NCI-H2227 treated with DMSO at 0.1 percent for 48 hours (cell line): ENCODE results near the gene HSPB9.
"Not testable (repeated sequence)": the region's sequence is repeated elsewhere in the genome, so short reads cannot be mapped to it uniquely, and the experiment has no call there.

Experiments
- DNase-seq: peaks from one replicate; lab custom pipeline; 2025; lab: John Stamatoyannopoulos, UW

HSPB9 gene

DNA sequence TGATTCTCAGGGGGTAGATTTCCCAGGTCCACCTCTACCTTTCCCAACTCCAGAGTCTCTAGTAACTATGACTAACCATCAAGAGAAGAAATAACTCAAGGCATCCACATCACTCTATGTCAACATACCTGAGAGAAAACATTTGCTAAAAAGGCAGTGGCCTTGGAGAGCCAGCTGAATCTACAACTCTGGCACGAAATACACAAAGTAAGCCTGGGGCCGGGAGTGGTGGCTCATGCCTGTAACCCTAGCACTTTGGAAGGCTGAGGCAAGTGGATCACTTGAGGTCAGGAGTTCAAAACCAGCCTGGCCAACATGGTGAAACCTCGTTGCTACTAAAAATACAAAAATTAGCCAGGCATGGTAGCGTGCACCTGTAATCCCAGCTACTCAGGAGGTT, 20.5 kb downstream of the HSPB9 start:
- not testable (repeated sequence) for DNase-seq

- DNase-seq, result no peak
Observed at GRCh38 chr17:42146911-42147607, 24.5 kb downstream of the HSPB9 start.

DNA sequence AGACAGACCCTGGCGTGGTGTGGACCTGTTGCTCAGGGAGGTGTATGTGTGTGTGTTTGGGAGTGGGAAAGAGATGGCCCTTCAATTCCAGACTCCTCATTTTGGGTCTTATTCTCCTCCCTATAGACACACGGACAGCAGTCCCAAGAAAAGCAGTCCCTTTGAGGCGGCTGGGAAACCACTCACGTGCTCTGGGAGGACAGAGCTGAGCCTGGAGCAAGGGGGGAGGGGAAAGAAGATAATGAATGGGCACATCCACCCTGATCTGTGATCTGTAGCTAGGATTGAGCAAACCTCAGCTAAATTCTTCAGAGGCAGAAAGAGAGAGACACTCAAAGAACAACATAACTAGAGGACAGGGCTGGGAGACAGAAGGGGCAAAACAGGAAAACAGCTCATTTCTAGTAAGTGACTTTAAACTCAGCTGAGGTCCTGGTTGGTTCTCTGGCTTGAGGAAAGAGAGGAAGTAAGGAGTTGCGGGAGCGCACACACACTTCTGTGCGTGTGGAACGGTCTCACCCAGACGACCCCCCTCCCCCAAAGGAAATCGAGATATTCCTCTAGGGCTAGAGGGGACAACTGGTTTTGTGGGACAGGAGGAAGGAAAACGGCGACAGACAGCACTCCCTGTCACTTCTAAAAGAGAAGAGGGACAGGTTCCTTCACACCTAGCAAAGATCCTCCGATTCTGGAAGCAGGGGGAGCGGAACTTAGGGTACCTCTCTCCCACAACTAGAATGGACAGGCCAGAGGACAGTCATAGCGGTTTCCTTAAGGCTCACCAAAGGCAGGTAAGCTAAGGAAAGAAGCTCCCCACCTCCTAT, 31.5 kb downstream of the HSPB9 start:
- no peak for DNase-seq

DNA sequence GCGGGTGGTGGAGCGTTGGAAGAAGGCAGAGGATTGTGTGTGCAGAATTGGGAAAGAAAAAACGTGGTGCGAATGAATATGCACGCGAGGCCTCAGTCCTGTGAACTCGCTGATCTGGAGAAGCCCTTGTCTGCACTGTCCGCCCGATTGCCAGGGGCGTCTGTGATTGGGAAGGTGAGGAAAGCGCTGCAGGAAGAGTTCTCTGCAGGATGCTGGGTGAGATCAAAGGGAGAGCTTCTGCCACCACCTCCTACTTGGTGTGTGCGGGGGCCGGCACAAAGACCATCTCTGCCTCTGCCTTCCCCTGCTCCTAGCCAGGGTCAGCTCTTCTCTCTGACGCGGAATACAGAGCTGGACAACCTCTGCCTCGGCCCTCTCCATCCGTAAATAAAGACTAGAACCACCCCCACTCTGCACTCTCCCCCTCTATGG, 33.0 kb downstream of the HSPB9 start:
- DNase-seq, result peak; percentile 21

- no peak for DNase-seq
Observed at GRCh38 chr17:42159796-42160530, 37.4 kb downstream of the HSPB9 start.

- DNase-seq, result no peak
Observed at GRCh38 chr17:42160531-42160910, 37.9 kb downstream of the HSPB9 start.

GRCh38 chr17:42163113-42163512, 40.5 kb downstream of the HSPB9 start:
- DNase-seq, result no peak

- DNase-seq, result no peak
Observed at GRCh38 chr17:42163696-42164407, 41.2 kb downstream of the HSPB9 start.

- DNase-seq, result no peak
Observed at GRCh38 chr17:42165751-42166150, 43.1 kb downstream of the HSPB9 start.

DNA sequence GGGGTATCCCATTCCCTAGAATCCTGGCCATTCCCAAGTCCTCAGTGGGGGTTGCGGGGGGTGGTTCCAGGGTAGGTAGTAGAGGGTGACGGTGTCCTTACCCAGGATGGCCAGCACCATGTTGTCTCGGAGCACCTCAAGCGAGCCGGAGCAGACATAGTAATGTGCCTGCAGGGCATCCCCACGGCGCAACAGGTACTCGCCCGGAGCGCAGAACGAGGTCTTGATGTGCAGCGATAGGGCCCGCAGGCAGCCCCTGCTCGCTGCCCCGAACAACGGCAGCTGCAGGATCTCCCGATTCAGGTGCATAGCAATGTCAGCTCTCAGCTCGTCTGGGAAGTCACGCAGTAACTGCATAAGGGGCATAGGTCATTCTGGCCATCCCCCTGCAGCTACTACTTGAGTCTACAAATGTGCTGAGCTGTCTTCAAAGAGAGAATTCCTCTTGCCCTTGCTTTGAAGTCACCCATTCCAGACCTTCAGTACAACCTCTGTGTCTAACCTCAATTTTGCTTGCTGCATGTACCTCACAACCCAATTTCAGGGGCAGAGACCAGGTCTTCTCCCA, 43.7 kb downstream of the HSPB9 start:
- no peak for DNase-seq

- DNase-seq, result no peak
Observed at GRCh38 chr17:42167807-42168206, 45.2 kb downstream of the HSPB9 start.

DNA sequence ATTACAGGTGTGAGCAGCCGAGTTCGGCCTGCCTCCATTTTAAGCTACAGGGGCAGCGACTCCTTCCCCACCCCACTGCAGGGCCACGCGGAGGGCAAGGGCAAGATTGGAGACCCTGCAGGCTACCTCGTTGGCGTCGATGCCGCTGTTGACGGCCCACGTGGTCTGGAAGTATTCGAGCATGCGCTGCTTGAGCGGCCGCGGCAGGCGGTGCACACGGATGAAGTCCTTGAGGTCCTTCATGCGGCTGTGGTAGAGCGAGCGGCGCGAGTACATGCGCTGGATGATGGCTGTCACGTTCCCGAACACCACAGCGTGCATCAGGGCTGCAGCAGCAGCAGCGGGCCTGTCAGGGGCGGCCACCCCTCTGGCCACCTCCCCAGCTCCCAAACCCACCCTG, 46.7 kb downstream of the HSPB9 start:
- DNase-seq, result no peak

DNA sequence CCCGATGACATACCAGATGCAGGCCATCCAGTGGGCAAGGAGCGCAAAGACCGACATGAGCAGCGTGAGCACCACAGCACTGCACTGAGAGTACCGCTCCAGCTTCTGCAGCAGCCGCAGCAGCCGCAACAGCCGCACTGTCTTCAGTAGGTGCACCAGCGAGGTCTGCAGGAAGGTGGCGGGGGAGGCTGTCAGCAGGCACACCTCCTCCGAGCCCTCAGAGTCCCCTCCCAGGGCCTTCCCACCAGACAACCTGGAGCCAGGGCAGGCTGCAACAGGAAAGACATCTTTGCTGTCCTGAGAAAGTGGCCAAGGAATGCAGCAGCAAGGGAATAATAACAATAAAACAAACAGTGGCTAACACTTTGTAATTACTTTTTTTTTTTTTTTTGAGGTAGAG, 49.2 kb downstream of the HSPB9 start:
- DNase-seq, result no peak
